Thyroid gland (tissue), 4 donors: ENCODE measurements around the gene METTL15. TPM values are rescaled to one million over a fixed set of nuclear protein-coding genes. Genes with fewer than 3 reads are reported as not detected.
"Not testable (repeated sequence)": the region's sequence is repeated elsewhere in the genome, so short reads cannot be mapped to it uniquely, and the experiment has no call there.

Source experiments
- DNase-seq, 2 donors: peaks; one replicate each; pipeline ENCODE4 v3.0.0-alpha.2; 2019
- H3K27ac ChIP-seq, 3 donors: fragments of 200-600 bp; sonication (generic); 1 replicate in 2 of 3; 2 replicates in 1 of 3; pipeline ENCODE4 v1.5.1; 2016 to 2019; ENCODE audit warnings: mild to moderate bottlenecking in 1 of 3, moderate library complexity in 1 of 3
- H3K27me3 ChIP-seq: fragments of 200-600 bp; sonication (generic); one replicate; pipeline ENCODE4 v1.5.1; 2019
- H3K36me3 ChIP-seq, 2 donors: fragments of 200-600 bp; sonication (generic); one replicate each; pipeline ENCODE4 v1.5.1; 2016 to 2019
- H3K4me1 ChIP-seq, 2 donors: fragments of 200-600 bp; sonication (generic); one replicate each; pipeline ENCODE4 v1.5.1; 2017 to 2019
- H3K4me3 ChIP-seq, 3 donors: fragments of 200-600 bp; sonication (generic); replicated peaks in 1 of 3; 1 replicate in 2 of 3; 2 replicates in 1 of 3; pipeline ENCODE4 v1.5.1; 2016; ENCODE audit warnings: mild to moderate bottlenecking in 1 of 3
- H3K9me3 ChIP-seq: fragments of 200-600 bp; sonication (generic); one replicate; pipeline ENCODE4 v1.5.1; 2017
- POLR2A ChIP-seq, 2 donors: fragments of 450-650 bp; IDR thresholded peaks; one replicate each; pipeline ENCODE4 v1.6.1; 2017; ENCODE audit warnings: antibody characterized with exemption in 2 of 2, mild to moderate bottlenecking in 2 of 2, moderate library complexity in 1 of 2
- WGBS, 2 donors: methylation state at CpG; one replicate each; pipeline ENCODE4 v1.1.5; 2017; 5-methylcytosine and 5-hydroxymethylcytosine counted together
- intact Hi-C: fragments of 100-400 bp; cut with DNase I; formaldehyde crosslinking; loops from one replicate; pipeline ENCODE4 v1.15.1; 2023
- total RNA-seq, 4 donors: library from RNA; depleted of rRNA; stranded (reverse); fragments of >200 nt; gene quantifications; one replicate each; pipeline ENCODE4 v1.2.3, GENCODE V29; 2016
- TF ChIP-seq, protein P1 (sequence below), 6 experiments: fragments of 200-600 bp in 3 of 6; fragments of 450-650 bp in 3 of 6; sonication (generic) in 3 of 6; IDR thresholded peaks; one replicate each; pipeline ENCODE4 v1.5.1; 2016 to 2019; ENCODE audit warnings: antibody characterized with exemption in 6 of 6, mild to moderate bottlenecking in 2 of 6, inconsistent platforms in 1 of 6, moderate library complexity in 1 of 6

Gene METTL15
- total RNA-seq, 4 donors from 2014 or later: 13.3 to 40.2 (median 23.4) TPM

DNA sequence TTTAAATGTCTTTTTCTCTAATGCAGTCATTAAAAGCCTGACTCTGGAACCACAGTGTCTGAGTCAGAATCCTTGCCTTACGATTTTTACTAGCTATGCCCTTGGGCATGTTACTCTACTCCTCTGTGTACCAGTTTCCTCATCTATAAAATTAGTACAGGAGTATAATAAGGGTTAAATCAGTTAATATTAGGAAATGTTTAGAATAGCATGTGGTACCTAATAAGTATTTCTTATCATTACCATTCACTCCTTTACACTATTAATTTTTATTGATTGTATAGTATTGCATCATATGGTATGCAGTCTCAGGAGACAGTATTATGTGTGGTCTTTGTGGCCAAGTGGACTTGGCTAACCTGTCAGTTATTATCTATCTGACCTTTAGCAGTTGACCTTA is 68.2 kb downstream of the METTL15 start:
- H3K27ac ChIP-seq: no peak overlapping the region
- WGBS, 2 donors: 88 to 91% methylated on average over 1 of the region's 1 CpG
- no peaks in the 10 kb centered on the region for H3K4me1 ChIP-seq
- DNase-seq: no peak
- intact Hi-C loops: no loop called here
- no peak overlapping the region for H3K4me3 ChIP-seq
- H3K36me3 ChIP-seq: no peaks in the 10 kb centered on the region
- H3K27me3 ChIP-seq: no peaks in the 10 kb centered on the region
- no peak for TF ChIP-seq POLR2A (IDR thresholded peaks at IDR 0.05)
- TF ChIP-seq, protein P1, sequence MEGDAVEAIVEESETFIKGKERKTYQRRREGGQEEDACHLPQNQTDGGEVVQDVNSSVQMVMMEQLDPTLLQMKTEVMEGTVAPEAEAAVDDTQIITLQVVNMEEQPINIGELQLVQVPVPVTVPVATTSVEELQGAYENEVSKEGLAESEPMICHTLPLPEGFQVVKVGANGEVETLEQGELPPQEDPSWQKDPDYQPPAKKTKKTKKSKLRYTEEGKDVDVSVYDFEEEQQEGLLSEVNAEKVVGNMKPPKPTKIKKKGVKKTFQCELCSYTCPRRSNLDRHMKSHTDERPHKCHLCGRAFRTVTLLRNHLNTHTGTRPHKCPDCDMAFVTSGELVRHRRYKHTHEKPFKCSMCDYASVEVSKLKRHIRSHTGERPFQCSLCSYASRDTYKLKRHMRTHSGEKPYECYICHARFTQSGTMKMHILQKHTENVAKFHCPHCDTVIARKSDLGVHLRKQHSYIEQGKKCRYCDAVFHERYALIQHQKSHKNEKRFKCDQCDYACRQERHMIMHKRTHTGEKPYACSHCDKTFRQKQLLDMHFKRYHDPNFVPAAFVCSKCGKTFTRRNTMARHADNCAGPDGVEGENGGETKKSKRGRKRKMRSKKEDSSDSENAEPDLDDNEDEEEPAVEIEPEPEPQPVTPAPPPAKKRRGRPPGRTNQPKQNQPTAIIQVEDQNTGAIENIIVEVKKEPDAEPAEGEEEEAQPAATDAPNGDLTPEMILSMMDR (IDR thresholded peaks at IDR 0.05): no peak
- H3K9me3 ChIP-seq: no peaks in the 10 kb centered on the region

DNA sequence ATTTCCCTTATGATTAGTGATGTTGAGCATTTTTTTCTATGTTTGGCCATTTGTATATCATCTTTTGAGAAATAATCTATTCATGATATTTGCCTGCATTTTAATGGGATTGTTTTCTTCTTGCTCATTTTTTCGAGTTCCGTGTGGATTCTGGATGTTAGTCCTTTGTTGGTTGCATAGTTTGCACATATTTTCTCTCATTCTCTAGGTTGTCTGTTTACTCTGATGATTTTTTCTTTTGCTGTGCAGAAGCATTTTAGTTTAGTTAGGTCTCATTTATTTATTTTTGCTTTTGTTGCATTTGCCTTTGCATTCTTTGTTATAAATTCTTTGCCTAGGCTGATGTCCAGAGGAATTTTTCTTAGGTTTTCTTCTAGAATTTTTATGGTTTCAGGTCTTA is 87.3 kb downstream of the METTL15 start:
- intact Hi-C loops: no loop called here

DNA sequence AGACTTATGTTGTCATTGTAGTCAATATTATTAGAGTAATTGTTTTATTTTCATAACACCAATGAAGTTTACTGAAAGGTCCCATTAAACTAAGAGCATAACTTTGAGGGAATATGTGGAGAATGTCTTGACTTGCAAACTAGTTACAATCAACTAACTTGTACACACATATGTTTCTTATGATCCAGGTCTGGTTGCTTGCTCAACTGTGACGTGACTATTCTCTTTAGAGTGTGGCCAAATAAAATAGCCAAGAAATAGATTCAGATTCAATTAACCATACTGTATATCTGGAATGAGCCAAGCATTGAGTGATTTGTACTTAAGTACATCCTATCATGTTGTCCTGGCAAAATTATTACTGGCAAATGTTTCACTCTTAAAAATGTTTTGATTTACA is 101.7 kb downstream of the METTL15 start:
- intact Hi-C loops: no loop called here
- Histone ChIP-seq H3K4me3 (no peak overlapping the region), H3K36me3 (no peaks in the 10 kb centered on the region), H3K27me3 (no peaks in the 10 kb centered on the region), H3K9me3 (no peaks in the 10 kb centered on the region), H3K4me1 (no peaks in the 10 kb centered on the region), H3K27ac (no peak overlapping the region)
- no peak for TF ChIP-seq POLR2A (IDR thresholded peaks at IDR 0.05)
- TF ChIP-seq, protein P1 (IDR thresholded peaks at IDR 0.05): no peak
- DNase-seq: no peak
- 58 to 85% methylated on average over 1 of the region's 1 CpG for WGBS, 2 donors

More for the DNA sequence above, 87.3 kb downstream of the METTL15 start:
- no peak overlapping the region for H3K4me3 ChIP-seq
- no peaks in the 10 kb centered on the region for H3K36me3 ChIP-seq
- no peak for TF ChIP-seq POLR2A (IDR thresholded peaks at IDR 0.05)
- TF ChIP-seq, protein P1 (IDR thresholded peaks at IDR 0.05): no peak
- DNase-seq: no peak
- H3K9me3 ChIP-seq: no peaks in the 10 kb centered on the region
- H3K27me3 ChIP-seq: no peaks in the 10 kb centered on the region
- WGBS, 2 donors: 97 to 99% methylated on average over 2 of the region's 2 CpGs
- no peaks in the 10 kb centered on the region for H3K4me1 ChIP-seq
- H3K27ac ChIP-seq: no peak overlapping the region

DNA sequence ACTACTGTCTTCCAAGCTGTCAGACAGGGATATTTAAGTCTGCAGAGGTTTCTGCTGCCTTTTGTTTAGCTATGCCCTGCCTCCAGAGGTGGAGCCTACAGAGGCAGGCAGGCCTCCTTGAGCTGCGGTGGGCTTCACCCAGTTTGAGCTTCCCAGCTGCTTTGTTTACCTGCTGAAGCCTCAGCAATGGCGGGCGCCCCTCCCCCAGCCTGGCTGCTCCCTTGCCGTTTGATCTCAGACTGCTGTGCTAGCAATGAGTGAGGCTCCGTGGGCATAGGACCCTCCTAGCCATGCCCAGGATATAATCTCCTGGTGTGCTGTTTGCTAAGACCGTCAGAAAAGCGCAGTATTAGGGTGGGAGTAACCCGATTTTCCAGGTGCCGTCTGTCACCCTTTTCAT is 113.9 kb downstream of the METTL15 start:
- 97 to 99% methylated on average over 8 to 9 of the region's 9 CpGs for WGBS, 2 donors
- H3K4me1 ChIP-seq, H3K36me3 ChIP-seq, intact Hi-C loops, H3K9me3 ChIP-seq, H3K27ac ChIP-seq, DNase-seq, H3K4me3 ChIP-seq, H3K27me3 ChIP-seq: not testable (repeated sequence)

DNA sequence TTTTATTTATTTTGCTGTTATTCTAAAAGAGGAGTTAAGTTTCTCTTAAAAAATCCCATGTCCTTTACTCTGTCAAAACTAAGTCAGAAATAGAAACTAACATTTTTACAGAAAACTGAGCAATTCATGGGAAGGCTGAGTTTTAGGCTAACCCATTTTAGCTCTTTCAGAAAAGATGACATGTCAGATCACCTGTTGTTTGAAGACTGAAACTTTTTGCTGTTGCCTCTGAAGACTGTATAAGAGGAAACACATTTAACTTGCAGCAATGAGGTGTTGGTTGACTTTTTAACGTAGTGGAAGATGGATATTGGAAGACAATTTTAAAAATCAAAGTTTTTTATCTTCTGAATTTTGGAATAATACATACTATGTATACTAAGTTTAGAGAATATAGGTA is 115.4 kb downstream of the METTL15 start:
- H3K9me3 ChIP-seq: no peaks in the 10 kb centered on the region

More for the DNA sequence above, 115.4 kb downstream of the METTL15 start:
- DNase-seq: no peak
- Histone ChIP-seq H3K4me1 (no peaks in the 10 kb centered on the region), H3K27me3 (no peaks in the 10 kb centered on the region), H3K27ac (no peak overlapping the region), H3K4me3 (no peak overlapping the region), H3K36me3 (no peaks in the 10 kb centered on the region)
- 95 to 97% methylated on average over 1 of the region's 1 CpG for WGBS, 2 donors
- intact Hi-C loops: no loop called here
- TF ChIP-seq, protein P1 (IDR thresholded peaks at IDR 0.05): no peak
- TF ChIP-seq POLR2A (IDR thresholded peaks at IDR 0.05): no peak
